WTC11 (cell line): ENCODE results near the gene CIDEB.

Experiments used
- CTCF ChIP-seq: fragments of 200-600 bp; IDR thresholded peaks from 2 replicates; pipeline ENCODE4 v1.8.0; 2022; ENCODE audit warnings: antibody characterized with exemption
- ELF4 ChIP-seq: sonication (generic); formaldehyde crosslinking; IDR thresholded peaks from 2 replicates; pipeline ENCODE4 v1.8.1; 2022; ENCODE audit warnings: low read depth, mild to moderate bottlenecking, moderate library complexity, missing genetic modification reagents
- JAZF1 ChIP-seq: fragments of 250-450 bp; sonication (Bioruptor Pico); IDR thresholded peaks from 2 replicates; pipeline ENCODE4 v1.9.0; 2021; ENCODE audit warnings: moderate library complexity, mild to moderate bottlenecking, inconsistent platforms
- KAT7 ChIP-seq: sonication (generic); formaldehyde crosslinking; IDR thresholded peaks from 2 replicates; pipeline ENCODE4 v1.8.1; 2023; ENCODE audit warnings: missing genetic modification reagents, mild to moderate bottlenecking, borderline replicate concordance
- RELA ChIP-seq: sonication (generic); formaldehyde crosslinking; IDR thresholded peaks from 2 replicates; pipeline ENCODE4 v1.8.1; 2022; ENCODE audit warnings: missing genetic modification reagents, mild to moderate bottlenecking, borderline replicate concordance
- SP1 ChIP-seq: sonication (generic); formaldehyde crosslinking; conservative IDR thresholded peaks from 2 replicates; pipeline ENCODE4 v1.8.1; 2022; ENCODE audit warnings: missing genetic modification reagents
- ZNF263 ChIP-seq: sonication (generic); formaldehyde crosslinking; IDR thresholded peaks from 2 replicates; pipeline ENCODE4 v1.8.1; 2022; ENCODE audit warnings: low read depth, mild to moderate bottlenecking, moderate library complexity, missing genetic modification reagents
- ZNF423 ChIP-seq: fragments of 250-450 bp; sonication (Bioruptor Pico); IDR thresholded peaks from 2 replicates; pipeline ENCODE4 v2.1.2; 2022; ENCODE audit warnings: mild to moderate bottlenecking, moderate library complexity

DNA sequence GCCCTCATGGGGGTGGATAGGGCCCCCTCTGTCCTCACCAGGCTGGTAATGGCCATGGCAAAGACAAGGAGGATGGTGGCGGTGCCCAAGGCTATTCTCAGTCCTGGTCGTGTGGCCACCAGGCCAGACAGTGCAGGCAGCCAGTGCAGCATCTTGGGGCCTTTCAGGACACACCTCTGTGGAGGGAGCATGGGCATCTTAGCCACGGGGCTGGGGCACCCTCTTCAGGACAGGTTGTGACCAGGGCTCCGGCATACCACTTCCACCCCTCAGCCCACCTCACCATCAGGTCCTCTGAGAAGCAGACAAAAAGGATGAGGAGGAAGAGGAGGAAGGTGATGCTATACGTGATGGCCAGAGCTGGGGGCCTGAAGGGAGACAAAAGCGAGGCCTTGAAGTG lies 16.2 kb upstream of the CIDEB start:
- TF ChIP-seq ZNF423 (CRISPR knock-in tag) (no peak), RELA (CRISPR knock-in tag) (no peak), CTCF (no peak), ELF4 (CRISPR knock-in tag) (no peak), SP1 (CRISPR knock-in tag) (no peak), ZNF263 (CRISPR knock-in tag) (no peak), KAT7 (no peak), JAZF1 (no peak)
